GM19452 (cell line): ENCODE data around the gene RAPGEF5.

Source experiments
- ATAC-seq: cut with Tn5 transposase; IDR thresholded peaks from one replicate; pipeline ENCODE4 v1.9.1; 2021; ENCODE audit not compliant: unreplicated experiment

RAPGEF5 gene, protein sequence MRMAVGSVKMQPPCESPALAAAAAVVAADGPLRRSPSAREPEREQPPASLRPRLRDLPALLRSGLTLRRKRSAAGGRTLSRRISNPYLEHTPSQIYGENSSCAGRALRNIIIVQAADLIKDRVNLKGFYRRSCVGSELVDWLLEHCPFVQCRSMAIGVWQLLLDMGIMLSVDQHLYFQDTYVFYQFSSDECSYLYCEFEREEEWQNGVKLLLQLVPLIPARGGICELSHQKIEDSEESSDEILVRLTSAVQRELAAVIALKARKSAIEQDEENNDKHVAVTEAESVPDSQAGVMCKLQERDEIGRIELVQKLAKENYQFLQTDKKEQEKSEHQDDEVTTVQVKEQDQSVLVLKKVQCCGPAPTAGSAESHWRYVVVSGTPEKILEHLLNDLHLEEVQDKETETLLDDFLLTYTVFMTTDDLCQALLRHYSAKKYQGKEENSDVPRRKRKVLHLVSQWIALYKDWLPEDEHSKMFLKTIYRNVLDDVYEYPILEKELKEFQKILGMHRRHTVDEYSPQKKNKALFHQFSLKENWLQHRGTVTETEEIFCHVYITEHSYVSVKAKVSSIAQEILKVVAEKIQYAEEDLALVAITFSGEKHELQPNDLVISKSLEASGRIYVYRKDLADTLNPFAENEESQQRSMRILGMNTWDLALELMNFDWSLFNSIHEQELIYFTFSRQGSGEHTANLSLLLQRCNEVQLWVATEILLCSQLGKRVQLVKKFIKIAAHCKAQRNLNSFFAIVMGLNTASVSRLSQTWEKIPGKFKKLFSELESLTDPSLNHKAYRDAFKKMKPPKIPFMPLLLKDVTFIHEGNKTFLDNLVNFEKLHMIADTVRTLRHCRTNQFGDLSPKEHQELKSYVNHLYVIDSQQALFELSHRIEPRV

GRCh38 chr7:22356701-22357310 is at the start of gene RAPGEF5:
TSS of gene RAPGEF5 (minus strand) at chr7:22357154. CDS start at chr7:22357060, 94 bp downstream.
- ATAC-seq: peak; percentile 50

DNA sequence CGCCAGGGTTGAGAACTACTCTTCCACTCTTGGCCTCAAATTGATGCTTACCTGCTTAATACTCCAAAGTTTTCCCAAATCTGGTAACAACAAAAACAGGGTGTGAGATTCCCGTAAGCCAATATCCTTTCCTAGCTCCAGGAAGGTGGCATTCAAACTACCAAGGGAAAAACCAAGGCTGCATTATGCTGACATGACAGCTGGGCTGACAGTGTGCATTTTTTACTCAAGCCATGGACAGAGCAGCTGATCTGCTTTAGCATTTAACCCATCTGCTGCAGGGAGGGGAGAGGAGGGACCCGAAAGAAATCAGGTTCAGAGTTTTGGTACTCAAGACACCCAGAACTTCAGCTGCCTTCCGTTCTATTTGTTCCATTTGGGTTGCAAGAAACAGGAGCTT is 49.8 kb upstream of the RAPGEF5 start:
- ATAC-seq: no peak

DNA sequence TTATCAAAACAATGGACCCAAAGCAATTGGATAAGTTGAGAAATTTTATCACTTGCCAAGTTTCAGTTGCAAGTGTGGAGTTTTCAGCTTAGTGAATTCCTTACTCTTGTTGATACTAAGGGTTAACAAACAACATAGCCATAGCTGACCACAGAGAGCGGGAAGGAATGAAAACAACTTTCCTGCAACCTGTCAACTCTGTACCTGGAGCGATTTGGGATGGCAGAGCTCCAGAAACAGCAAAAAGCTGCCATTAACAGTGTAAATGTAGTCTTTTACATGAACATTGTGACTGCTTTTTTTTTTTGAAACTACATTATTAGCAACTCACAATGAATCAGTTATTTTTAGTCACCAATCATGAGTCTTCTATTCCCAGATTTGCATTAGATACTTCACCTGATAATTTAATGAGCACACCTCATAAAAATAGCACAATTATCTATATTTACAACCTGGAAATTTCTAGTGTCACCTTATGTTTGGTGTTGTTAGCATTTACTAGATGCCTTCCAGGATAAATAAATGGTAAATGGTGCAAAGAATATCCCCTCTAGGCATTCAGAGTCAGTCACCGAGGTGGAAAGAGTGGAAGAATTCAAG is 47.6 kb upstream of the RAPGEF5 start:
- no peak for ATAC-seq

GRCh38 chr7:22403344-22403743 is 46.4 kb upstream of the RAPGEF5 start:
- no peak for ATAC-seq

GRCh38 chr7:22402250-22402649 is 45.3 kb upstream of the RAPGEF5 start:
- ATAC-seq: peak; percentile 57

GRCh38 chr7:22400936-22401553 is 44.1 kb upstream of the RAPGEF5 start:
- ATAC-seq: no peak

DNA sequence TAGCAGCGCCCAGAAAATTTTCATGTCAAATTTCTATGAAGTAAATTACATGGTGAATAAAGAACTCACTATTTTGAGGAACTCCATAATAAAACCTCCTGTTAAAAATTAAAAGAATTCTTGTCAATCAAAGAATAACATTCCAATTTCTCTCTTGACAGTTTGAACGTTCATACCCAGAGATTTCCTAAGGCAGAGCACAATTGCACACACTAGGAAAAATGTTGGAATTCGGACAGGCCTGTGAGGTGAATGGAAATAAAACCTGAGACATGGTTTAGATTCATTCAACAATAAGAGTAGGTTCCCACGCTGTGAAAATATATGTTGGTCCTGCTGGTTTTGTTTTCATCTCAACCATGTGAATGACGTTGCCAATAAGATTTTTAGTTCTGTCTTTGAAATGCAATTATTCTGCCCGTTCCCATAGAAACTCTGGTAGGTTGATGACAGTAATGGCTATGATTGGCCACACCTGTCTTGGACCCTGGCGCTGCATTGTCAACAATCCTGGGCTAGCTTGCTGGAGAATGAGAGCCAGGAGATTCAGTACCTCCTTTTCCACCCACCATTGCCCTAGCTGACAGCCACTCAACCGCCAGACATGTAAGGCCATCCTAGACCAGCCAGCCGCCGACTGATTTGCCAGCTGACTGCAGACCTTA is 43.3 kb upstream of the RAPGEF5 start:
- ATAC-seq: no peak

DNA sequence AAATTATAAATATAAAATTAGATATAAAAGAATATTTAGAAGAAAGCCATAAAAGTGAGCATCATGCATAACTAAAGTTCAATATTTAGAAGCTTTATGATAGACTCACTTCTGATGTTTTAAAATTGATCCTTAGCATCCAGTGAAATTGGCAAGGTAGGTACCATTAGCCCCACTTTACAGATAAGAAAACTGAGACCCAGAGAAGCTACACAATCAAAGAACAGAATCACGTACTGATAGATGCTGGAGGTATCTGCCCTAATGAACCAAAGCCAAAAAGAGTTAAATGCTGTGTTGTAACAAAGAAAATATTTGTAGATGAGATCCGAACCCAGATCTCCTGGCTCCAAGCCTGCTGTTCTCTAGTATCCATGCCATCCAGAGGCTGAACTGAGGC is 42.6 kb upstream of the RAPGEF5 start:
- no peak for ATAC-seq

DNA sequence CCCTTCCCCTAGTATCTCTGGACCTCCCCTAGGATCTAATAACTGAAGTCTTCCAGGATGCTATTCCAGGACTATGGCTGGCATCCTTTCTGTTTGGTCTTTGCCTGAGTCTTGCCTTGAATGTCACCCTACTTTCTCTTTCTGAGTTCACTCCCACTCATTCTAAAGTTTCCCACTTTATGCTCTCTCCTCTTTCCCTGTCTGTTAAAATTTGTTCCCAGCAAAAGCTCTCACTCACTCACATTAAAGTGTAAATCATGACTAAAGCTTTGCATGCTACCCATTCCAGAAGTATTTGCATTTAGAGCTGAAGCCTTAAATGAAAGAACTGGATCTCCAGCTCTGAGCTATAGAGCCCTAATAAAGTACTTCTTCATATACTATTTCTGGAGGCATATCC is 42.1 kb upstream of the RAPGEF5 start:
- ATAC-seq: no peak

DNA sequence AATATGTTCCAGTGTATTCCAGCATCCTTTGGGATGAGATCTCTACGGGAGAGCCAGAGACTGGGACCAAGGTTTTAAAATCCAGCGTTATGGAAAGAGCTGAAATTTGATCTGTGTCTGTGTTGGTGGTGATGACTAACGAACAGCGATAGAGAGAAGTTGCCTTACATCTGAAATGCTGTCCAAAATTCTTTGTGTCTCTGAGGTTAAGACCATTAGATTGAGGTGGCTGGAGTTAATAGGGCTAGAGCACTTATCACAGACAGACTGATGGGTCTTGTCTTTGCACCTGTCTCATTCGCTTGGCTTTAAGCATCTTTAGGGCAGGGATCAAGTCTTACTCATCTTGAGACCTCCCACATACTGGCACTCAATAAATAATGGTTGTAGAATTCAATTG is 41.0 kb upstream of the RAPGEF5 start:
- no peak for ATAC-seq

GRCh38 chr7:22395222-22395621 is 38.3 kb upstream of the RAPGEF5 start:
- ATAC-seq: no peak

- ATAC-seq: no peak
These were observed 37.8 kb upstream of the RAPGEF5 start for GRCh38 chr7:22394739-22395138.

DNA sequence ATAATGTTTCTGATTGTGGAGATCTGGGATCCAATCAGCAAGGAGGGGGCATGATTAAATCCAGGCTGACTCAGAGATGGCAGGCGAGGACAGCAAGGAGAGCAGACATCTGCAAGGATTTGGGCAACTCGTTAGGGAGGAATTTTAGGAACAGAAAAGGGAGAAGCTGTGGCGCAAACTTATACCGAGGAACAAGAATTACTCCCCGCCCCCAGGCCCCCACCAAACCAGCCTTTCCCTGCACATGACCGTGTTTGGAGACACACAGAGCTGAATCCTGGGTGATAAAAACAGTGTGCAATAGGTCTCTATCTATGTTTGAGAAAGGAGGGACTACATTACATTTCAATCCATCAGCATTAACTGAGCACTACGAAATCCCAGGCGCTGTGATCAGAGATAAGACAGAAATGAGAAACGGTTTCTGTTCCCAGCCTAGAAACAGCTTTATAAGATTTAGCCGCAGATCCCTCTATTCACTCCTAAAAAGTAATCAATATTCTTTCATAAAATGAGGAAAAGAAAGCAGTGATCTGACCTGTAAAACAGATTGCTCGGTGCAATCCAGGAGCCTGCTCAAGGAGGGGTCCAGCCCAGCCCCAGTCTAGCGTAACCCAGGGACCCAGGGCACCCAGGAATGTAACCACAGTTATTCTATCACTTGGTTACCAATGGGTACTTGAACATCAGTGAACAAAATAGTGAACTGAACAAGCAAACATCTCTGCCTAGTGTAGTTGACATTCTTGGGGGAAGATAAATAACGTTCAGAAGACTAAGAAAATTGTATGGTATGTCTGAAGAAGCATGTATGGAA is 37.2 kb upstream of the RAPGEF5 start:
- no peak for ATAC-seq

- no peak for ATAC-seq
These were observed 33.6 kb upstream of the RAPGEF5 start for GRCh38 chr7:22390516-22390915.

DNA sequence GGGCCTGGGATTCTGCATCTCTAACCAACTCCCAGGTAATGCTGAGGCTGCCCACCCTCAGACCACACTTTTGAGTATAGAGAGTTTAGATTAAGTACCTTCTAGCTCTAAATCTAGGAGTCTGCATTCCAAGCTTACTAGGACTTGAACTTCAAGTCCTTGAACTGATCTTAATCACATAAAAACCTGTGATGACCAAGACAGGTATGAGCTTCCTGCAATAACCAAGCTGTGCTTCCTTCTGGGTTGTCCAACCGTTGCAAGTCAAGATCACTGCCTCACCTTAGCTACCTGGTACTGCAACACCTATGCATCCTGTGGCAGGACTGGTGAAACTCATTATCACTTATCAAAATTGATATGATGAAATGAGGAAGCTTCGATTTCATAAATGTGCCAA is 32.9 kb upstream of the RAPGEF5 start:
- no peak for ATAC-seq

DNA sequence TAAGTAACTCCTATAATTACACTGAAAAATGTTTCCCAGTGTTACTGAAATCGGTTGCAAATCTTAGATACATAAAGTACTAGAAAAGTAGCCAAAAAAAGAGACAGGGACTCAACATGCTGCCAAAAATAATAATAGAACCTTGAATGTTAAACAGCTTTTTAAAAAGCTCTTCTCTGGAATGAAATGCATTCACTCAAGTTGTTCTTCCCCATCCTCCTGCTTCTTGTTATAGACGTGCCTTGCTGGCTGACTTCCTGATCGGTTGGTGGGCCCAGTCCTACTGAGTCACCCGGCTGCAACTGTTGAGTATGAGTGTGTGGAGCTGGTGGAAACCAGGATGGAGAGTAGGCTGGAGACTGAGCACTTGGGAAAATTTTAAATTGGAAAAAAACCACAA is 30.6 kb upstream of the RAPGEF5 start:
- no peak for ATAC-seq

DNA sequence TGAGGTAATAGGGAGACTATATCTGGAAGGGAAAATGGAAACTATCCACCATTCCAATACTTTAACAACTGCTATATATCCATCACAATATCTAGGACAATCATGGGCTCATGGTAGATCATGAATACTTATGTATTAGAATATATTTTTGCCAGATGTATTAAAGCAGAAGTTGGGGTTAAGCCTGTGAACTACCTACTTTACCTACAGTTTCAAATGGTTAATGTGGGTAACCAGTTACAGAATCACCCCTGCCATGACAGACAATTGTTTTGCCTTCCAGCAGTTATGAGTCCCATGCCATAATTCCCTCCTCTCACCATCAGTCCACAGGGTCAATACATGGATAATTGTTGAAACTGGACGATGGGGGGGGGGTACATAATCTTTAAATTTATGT is 29.9 kb upstream of the RAPGEF5 start:
- ATAC-seq: peak; percentile 63

DNA sequence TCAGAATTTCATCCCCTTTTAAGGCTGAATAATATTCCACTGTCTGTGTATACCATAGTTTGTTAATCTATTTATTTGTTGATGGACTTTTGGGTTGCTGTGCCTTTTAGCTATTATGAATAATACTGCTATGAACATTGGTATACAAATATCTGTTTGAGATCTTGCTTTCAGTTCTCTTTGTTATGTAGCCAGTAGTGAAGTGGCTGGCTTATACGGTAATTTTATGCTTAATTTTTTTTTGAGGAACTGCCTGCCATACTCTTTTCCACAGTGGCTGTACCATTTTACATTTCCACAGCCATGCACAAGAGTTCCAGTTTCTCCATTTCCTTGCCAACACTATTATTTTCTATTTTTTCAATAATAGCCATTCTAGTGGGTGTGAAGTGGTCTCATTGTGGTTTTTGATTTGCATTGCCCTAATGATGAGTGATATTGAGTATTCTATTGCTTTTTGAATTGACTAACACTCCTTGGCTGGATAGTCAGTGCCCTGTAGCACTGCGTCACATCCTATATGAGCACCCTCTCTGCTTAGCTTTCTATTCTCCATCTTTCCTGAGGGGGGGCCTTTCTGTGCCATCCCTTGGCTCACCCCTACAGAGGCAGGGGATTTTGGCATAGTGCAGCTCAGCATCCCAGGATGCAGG is 29.4 kb upstream of the RAPGEF5 start:
- peak; percentile 85 for ATAC-seq

- ATAC-seq: no peak
These were observed 28.4 kb upstream of the RAPGEF5 start for GRCh38 chr7:22385326-22385725.
